ENCODE results near the gene ALDH16A1.
A peak's percentile ranks its signal among the peaks of the same experiment; 100 is the strongest.

Gene ALDH16A1

DNA sequence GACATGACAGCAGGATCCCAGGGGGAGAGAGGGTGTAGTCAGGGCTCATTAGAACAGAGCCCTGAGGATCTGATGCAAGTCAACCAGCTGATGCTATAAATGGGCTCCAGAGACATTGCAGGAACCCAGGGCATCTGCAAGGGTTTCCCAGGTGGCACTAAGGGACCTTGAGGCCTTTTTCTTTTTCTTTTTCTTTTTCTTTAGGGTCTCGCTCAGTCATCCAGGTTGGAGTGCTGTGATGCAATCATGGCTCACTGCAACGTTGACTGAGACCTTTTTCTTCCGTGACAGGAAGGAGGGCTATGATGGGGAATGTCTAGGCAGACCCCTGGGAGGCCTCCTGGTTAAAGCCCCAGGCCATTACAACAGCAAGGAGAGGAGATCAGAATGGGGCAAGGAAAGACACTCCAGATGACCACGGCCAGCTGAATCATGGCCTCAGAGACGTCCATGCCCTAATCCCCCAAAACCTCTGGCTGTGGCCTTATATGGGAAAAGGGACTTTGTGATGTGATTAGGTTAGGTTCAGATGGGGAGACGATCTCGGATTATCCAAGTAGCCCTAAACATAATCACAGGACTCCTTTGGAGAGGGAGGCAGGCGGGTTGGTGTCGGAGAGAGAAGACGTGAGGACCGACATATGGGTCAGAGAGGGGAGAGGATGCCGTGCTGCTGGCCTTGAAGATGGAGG, 54.9 kb downstream of the ALDH16A1 start:
- Histone ChIP-seq H3K4me3 (ENCODE audit: low read depth, low read length) (no peak overlapping the region), H3K27ac (ENCODE audit: low read depth, low read length) (no peak overlapping the region), H3K9ac (ENCODE audit: low read length) (no peak overlapping the region), H3K27me3 (ENCODE audit: control insufficient read depth, insufficient read depth, low read length) (no peaks in the 10 kb centered on the region), H3K36me3 (ENCODE audit: control insufficient read depth, insufficient read depth, low read length) (no peaks in the 10 kb centered on the region), H3K9me3 (ENCODE audit: control insufficient read depth, insufficient read depth, low read depth, low read length) (peaks cover 2% of the 10 kb centered on the region; the same call in 1 of the 2 replicates), H3K4me1 (ENCODE audit: control insufficient read depth, insufficient read depth, low read length) (peaks cover 9% of the 10 kb centered on the region; the same call in 1 of the 2 replicates)

DNA sequence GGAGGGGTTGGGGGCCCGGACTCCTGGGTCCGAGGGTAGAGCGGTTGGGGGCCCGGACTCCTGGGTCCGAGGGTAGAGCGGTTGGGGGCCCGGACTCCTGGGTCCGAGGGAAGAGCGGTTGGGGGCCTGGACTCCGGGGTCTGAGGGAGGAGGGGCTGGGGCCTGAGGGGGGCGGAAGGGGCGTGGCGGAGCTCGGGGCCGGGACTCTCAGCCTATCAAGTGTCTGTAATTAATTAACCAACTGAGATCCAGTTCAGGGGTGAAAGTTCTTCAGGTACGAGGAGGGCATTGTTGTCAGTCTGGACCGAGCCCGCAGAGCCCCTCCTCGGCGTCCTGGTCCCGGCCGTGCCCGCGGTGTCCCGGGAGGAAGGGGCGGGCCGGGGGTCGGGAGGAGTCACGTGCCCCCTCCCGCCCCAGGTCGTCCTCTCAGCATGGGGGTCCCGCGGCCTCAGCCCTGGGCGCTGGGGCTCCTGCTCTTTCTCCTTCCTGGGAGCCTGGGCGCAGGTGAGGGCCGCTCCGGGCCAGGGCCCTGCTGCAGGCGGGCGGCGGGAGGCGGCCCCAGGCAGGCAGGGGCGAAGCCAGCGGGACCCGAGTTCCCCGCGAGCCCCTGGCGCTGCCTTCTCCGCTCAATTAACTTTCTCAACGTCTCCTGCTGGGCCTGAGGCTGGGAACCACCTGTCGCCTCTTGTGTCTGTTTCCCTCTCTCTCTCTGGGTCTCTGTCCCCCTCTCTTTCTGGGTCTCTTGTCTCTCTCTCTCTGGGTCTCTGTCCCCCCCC, 60.1 kb downstream of the ALDH16A1 start:
- peak overlapping the region; percentile 86 for H3K4me3 ChIP-seq (ENCODE audit: low read depth, low read length)
- H3K27me3 ChIP-seq (ENCODE audit: control insufficient read depth, insufficient read depth, low read length): no peaks in the 10 kb centered on the region
- peaks cover 17% of the 10 kb centered on the region for H3K4me1 ChIP-seq (ENCODE audit: control insufficient read depth, insufficient read depth, low read length)
- H3K9me3 ChIP-seq (ENCODE audit: control insufficient read depth, insufficient read depth, low read depth, low read length): peaks cover 2% of the 10 kb centered on the region; the same call in 1 of the 2 replicates
- H3K36me3 ChIP-seq (ENCODE audit: control insufficient read depth, insufficient read depth, low read length): peaks cover 11% of the 10 kb centered on the region
- peak overlapping the region; percentile 77; the same call in 1 of the 2 replicates for H3K27ac ChIP-seq (ENCODE audit: low read depth, low read length)
- H3K9ac ChIP-seq (ENCODE audit: low read length): peak overlapping the region; percentile 79

DNA sequence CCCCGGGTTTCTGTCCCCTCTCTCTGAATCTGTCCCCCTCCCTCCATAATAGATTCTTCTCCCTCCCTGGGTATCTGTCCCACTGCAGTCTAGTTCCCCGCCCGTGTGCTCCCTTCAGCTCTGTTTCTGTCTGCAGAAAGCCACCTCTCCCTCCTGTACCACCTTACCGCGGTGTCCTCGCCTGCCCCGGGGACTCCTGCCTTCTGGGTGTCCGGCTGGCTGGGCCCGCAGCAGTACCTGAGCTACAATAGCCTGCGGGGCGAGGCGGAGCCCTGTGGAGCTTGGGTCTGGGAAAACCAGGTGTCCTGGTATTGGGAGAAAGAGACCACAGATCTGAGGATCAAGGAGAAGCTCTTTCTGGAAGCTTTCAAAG, 60.7 kb downstream of the ALDH16A1 start:
- peak overlapping the region; percentile 86 for H3K4me3 ChIP-seq (ENCODE audit: low read depth, low read length)
- peaks cover 17% of the 10 kb centered on the region for H3K4me1 ChIP-seq (ENCODE audit: control insufficient read depth, insufficient read depth, low read length)
- H3K9ac ChIP-seq (ENCODE audit: low read length): peak overlapping the region; percentile 22
- H3K36me3 ChIP-seq (ENCODE audit: control insufficient read depth, insufficient read depth, low read length): peaks cover 11% of the 10 kb centered on the region
- no peaks in the 10 kb centered on the region for H3K27me3 ChIP-seq (ENCODE audit: control insufficient read depth, insufficient read depth, low read length)
- H3K9me3 ChIP-seq (ENCODE audit: control insufficient read depth, insufficient read depth, low read depth, low read length): no peaks in the 10 kb centered on the region
- H3K27ac ChIP-seq (ENCODE audit: low read depth, low read length): no peak overlapping the region

DNA sequence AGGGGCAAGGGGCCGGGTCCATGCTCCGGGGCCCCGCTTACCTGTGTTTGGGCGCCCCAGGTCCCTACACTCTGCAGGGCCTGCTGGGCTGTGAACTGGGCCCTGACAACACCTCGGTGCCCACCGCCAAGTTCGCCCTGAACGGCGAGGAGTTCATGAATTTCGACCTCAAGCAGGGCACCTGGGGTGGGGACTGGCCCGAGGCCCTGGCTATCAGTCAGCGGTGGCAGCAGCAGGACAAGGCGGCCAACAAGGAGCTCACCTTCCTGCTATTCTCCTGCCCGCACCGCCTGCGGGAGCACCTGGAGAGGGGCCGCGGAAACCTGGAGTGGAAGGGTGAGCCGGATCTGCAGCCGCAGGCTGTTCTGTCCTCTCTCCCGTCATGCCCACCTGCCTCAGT, 61.1 kb downstream of the ALDH16A1 start:
- H3K4me1 ChIP-seq (ENCODE audit: control insufficient read depth, insufficient read depth, low read length): peaks cover 17% of the 10 kb centered on the region
- no peaks in the 10 kb centered on the region for H3K9me3 ChIP-seq (ENCODE audit: control insufficient read depth, insufficient read depth, low read depth, low read length)
- no peaks in the 10 kb centered on the region for H3K27me3 ChIP-seq (ENCODE audit: control insufficient read depth, insufficient read depth, low read length)
- peak overlapping the region; percentile 86 for H3K4me3 ChIP-seq (ENCODE audit: low read depth, low read length)
- H3K36me3 ChIP-seq (ENCODE audit: control insufficient read depth, insufficient read depth, low read length): peaks cover 11% of the 10 kb centered on the region
- no peak overlapping the region for H3K27ac ChIP-seq (ENCODE audit: low read depth, low read length)
- peak overlapping the region; percentile 50 for H3K9ac ChIP-seq (ENCODE audit: low read length)

DNA sequence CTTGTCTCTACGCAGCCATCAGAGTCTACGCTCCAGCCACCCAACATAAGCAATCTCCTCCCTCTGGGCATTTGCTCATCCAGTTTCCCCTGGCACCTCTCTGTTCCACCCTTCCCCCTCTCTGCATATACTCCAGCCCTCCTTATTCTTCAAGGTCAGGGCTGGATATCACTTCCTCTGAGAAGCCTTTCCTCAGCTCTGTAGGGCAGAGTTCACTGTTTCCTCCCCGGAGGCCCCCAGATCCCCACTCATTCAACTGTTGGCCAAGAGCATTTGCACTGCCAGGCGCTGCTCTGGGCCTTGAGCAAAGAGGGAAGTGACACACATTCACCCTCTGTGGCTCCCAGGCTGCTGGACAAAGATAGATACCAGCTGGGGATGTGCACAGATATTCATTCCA, 62.7 kb downstream of the ALDH16A1 start:
- H3K4me3 ChIP-seq (ENCODE audit: low read depth, low read length): no peak overlapping the region
- H3K9ac ChIP-seq (ENCODE audit: low read length): no peak overlapping the region
- H3K36me3 ChIP-seq (ENCODE audit: control insufficient read depth, insufficient read depth, low read length): peaks cover 13% of the 10 kb centered on the region
- H3K9me3 ChIP-seq (ENCODE audit: control insufficient read depth, insufficient read depth, low read depth, low read length): no peaks in the 10 kb centered on the region
- peaks cover 17% of the 10 kb centered on the region for H3K4me1 ChIP-seq (ENCODE audit: control insufficient read depth, insufficient read depth, low read length)
- H3K27ac ChIP-seq (ENCODE audit: low read depth, low read length): no peak overlapping the region
- H3K27me3 ChIP-seq (ENCODE audit: control insufficient read depth, insufficient read depth, low read length): no peaks in the 10 kb centered on the region

DNA sequence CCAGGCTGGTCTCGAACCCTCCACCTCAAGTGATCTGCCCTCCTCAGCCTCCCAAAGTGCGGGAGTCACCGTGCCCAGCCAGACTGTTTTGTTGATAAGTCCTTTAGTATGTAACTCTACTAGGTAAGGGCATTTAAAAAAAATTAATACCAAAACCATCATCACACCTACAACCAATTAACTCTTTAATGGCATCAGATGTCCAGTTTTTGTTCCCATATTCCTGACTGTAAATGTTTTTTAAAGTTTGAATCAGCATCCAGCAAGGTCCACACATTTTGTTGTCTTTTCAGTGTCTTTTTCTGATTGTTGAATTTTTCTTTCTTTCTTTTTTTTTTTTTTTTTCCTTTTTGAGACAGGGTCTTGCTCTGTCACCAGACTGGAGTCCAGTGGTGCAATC, 65.0 kb downstream of the ALDH16A1 start:
- Histone ChIP-seq H3K9ac (ENCODE audit: low read length) (no peak overlapping the region), H3K4me1 (ENCODE audit: control insufficient read depth, insufficient read depth, low read length) (peaks cover 8% of the 10 kb centered on the region), H3K36me3 (ENCODE audit: control insufficient read depth, insufficient read depth, low read length) (peaks cover 15% of the 10 kb centered on the region), H3K4me3 (ENCODE audit: low read depth, low read length) (no peak overlapping the region), H3K27me3 (ENCODE audit: control insufficient read depth, insufficient read depth, low read length) (no peaks in the 10 kb centered on the region), H3K9me3 (ENCODE audit: control insufficient read depth, insufficient read depth, low read depth, low read length) (no peaks in the 10 kb centered on the region), H3K27ac (ENCODE audit: low read depth, low read length) (no peak overlapping the region)

All from HUES6 (cell line).